GM18498 (cell line): ENCODE results near the gene HLCS.

Source experiments
- ATAC-seq: cut with Tn5 transposase; IDR thresholded peaks from one replicate; pipeline ENCODE4 v1.9.1; 2021; ENCODE audit warnings: mild to moderate bottlenecking, moderate library complexity; ENCODE audit not compliant: unreplicated experiment

Gene HLCS

GRCh38 chr21:36706951-36707762, 259.3 kb downstream of the HLCS start:
- ATAC-seq = no peak

DNA sequence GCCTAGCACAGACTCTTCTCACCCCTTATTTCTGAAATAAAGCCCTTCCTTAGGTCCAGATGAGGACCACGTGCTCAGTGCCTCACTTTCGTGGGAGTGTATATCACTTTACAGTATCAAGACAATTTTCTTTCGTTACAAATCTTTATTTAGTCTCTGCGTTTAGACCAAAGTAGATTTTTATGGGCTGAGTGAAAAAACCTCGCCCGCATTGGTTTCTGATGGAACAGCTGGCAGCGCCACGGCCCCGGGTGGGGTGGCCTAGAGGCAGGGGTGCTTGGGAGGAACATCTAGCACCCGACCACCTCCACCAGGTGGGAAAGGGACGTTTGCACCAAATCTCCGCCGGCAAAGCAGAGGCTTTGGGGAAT, 260.0 kb downstream of the HLCS start:
- no peak for ATAC-seq

DNA sequence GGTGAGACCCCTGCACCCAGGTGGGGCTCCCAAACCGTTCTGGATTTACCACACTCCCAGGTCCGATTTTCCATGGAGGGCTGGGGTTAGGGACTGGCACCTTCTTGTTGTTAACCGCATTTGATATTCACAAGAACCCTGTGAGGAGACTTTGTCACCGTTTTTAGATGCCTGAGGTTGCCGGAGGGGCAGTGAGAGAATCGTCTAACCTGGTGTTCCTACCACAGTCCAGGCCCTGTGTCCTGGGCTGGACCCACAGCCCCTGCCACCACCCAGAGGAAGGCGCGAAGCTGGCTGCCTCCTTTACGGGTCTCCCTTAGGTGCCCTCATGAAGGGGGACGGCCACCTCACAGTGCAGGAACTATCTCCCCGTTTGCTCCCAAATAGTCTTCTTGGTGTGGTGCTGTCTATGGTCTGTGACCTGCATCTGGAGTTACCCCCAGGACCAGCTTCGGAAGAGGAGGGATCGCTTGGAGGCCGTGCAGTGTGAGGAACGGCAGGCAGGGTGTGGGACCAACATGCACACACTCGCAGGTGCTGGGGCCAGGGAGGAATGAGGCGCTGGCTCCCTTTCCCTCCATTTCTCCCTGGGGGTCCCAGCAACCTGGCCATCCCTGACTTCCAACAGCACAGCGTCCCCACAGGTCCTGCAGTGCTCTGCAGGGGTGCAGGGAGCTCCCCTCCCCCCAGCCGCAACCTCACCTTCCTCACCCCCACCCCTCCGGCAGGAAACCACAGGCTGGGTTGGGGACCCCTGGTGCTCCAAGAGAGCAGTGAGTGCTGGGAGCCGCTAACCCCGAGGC, 260.6 kb downstream of the HLCS start:
- no peak for ATAC-seq

DNA sequence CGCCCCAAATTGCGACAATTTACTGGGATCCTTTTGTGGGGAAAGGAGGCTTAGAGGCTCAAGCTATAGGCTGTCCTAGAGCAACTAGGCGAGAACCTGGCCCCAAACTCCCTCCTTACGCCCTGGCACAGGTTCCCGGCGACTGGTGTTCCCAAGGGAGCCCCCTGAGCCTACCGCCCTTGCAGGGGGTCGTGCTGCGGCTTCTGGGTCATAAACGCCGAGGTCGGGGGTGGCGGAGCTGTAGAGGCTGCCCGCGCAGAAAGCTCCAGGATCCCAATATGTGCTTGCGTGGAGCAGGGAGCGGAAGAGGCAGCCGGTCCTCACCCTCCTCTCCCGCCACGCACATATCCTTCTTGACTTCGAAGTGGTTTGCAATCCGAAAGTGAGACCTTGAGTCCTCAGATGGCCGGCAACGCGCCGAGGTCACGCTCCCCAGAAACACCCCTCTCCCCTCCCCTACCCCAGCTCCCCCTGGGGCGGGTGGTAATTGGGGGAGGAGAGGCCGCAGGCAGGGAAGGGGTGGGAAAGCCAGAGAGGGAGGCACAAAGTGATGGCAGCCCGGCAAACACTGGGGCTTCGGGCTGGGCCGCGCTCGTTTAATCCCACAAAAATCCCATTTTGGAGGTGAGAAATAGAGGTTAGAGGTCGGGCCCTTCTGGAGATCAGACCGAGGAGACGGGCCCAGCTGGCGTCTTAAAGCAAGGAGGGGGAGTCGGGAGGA, 261.4 kb downstream of the HLCS start:
- no peak for ATAC-seq

GRCh38 chr21:36704281-36704957, 262.1 kb downstream of the HLCS start:
- ATAC-seq = no peak

- no peak for ATAC-seq
Measured at GRCh38 chr21:36703626-36704280, 262.7 kb downstream of the HLCS start.

- ATAC-seq = no peak
Measured at GRCh38 chr21:36703123-36703522, 263.3 kb downstream of the HLCS start.

- ATAC-seq = no peak
Measured at GRCh38 chr21:36702622-36702968, 263.9 kb downstream of the HLCS start.

DNA sequence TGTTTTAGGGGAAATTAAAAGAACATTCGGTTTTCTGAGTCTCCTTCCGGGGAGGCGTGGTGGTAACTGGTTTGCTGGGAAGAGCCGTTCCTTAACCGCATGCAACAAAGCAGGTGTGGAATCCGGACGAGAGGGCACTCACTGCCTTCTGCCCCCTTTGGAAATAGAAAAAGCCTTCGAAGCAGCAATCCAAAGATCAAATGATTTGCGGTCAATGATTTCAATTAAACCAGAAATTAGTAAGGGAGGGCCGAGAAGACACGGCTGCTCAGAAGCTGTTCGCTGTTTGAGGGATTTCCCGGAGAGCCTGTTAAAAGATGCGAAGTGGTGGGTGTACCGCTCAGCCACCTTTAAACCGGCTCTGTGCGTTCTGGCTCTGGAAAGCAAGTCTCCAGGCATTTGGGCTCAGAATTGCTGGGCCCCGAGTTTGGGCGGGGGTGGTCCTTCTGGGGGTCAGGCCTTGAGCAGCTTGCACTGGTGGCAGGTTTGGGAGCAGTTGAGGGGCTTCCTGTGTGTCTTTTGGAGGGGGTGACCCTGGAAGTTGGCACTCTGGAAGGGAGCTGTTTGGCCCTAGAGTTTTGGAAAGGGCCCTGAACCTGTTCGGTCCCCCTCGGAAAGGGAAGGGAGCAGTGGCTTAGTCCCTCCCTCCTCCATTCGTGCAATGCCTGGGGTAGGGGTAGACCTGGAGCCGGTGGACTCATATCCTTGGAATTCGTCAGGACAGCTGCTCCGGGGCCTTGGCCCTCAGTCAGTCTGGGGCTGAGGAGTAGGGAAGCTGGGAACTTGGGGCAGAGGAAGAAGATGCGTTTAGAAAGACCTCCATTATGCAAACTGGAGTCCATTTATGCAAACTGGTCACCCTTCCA, 264.5 kb downstream of the HLCS start:
- no peak for ATAC-seq

GRCh38 chr21:36700971-36701755, 265.3 kb downstream of the HLCS start:
- ATAC-seq = no peak
